Glutamatergic neuron (in vitro differentiated cells): ENCODE data around the gene GLG1. TPM values are rescaled to one million over a fixed set of nuclear protein-coding genes. Genes with fewer than 3 reads are reported as not detected.

ENCODE experiments used
- DNase-seq: peaks from one replicate; pipeline ENCODE4 v3.0.0; 2022
- H3K27ac Mint-ChIP-seq: one replicate; pipeline ENCODE4 v1.8.0; 2020; ENCODE audit warnings: mild to moderate bottlenecking, mixed read lengths, inconsistent platforms; ENCODE audit not compliant: unreplicated experiment
- H3K27me3 Mint-ChIP-seq: one replicate; pipeline ENCODE4 v1.8.0; 2020; ENCODE audit warnings: mild to moderate bottlenecking, moderate library complexity, mixed read lengths, inconsistent platforms; ENCODE audit not compliant: unreplicated experiment
- H3K36me3 Mint-ChIP-seq: one replicate; pipeline ENCODE4 v1.8.0; 2020; ENCODE audit warnings: mild to moderate bottlenecking, mixed read lengths, inconsistent platforms; ENCODE audit not compliant: unreplicated experiment
- H3K4me1 Mint-ChIP-seq: one replicate; pipeline ENCODE4 v1.8.0; 2020; ENCODE audit warnings: mild to moderate bottlenecking, low read depth, mixed read lengths, inconsistent platforms; ENCODE audit not compliant: unreplicated experiment
- H3K4me3 Mint-ChIP-seq: one replicate; pipeline ENCODE4 v1.8.0; 2020; ENCODE audit warnings: mild to moderate bottlenecking, mixed read lengths, inconsistent platforms; ENCODE audit not compliant: unreplicated experiment
- H3K9me3 Mint-ChIP-seq: one replicate; pipeline ENCODE4 v1.8.0; 2020; ENCODE audit warnings: mild to moderate bottlenecking, moderate library complexity, mixed read lengths, inconsistent platforms; ENCODE audit not compliant: unreplicated experiment
- CTCF ChIP-seq: fragments of 200-600 bp; sonication (generic); IDR thresholded peaks from one replicate; pipeline ENCODE4 v1.5.0; 2021; ENCODE audit not compliant: partially characterized antibody, unreplicated experiment
- total RNA-seq: library from RNA; stranded (reverse); fragmentation: NEBNext Ultra II Directional; extraction: Animal tissue kit (Norgen Biotek cat#: 25700); gene quantifications from one replicate; pipeline ENCODE4 v1.2.1, GENCODE V29; 2021; ENCODE audit not compliant: unreplicated experiment

GLG1 gene
- total RNA-seq, 1 donor from 2014 or later, result 143 TPM

- peak overlapping the region; percentile 76 for H3K4me3 Mint-ChIP-seq
- peaks cover 16% of the 10 kb centered on the region for H3K4me1 Mint-ChIP-seq
- H3K36me3 Mint-ChIP-seq, result no peaks in the 10 kb centered on the region
- no peak overlapping the region for H3K27ac Mint-ChIP-seq
- no peaks in the 10 kb centered on the region for H3K9me3 Mint-ChIP-seq
- TF ChIP-seq CTCF, result no peak
- peaks cover 11% of the 10 kb centered on the region for H3K27me3 Mint-ChIP-seq
- DNase-seq, result no peak
Observed at GRCh38 chr16:74603848-74604247, 3.1 kb downstream of the GLG1 start.

GRCh38 chr16:74601126-74601871 lies 5.6 kb downstream of the GLG1 start:
- DNase-seq, result no peak
- H3K4me1 Mint-ChIP-seq, result peaks cover 13% of the 10 kb centered on the region
- no peak overlapping the region for H3K27ac Mint-ChIP-seq
- TF ChIP-seq CTCF, result no peak
- no peaks in the 10 kb centered on the region for H3K9me3 Mint-ChIP-seq
- H3K36me3 Mint-ChIP-seq, result no peaks in the 10 kb centered on the region
- H3K4me3 Mint-ChIP-seq, result no peak overlapping the region
- H3K27me3 Mint-ChIP-seq, result peaks cover 5% of the 10 kb centered on the region

GRCh38 chr16:74596586-74596985 lies 10.3 kb downstream of the GLG1 start:
- Mint-ChIP-seq H3K36me3 (no peaks in the 10 kb centered on the region), H3K4me3 (no peak overlapping the region), H3K4me1 (peaks cover 2% of the 10 kb centered on the region), H3K9me3 (peaks cover 1% of the 10 kb centered on the region), H3K27me3 (no peaks in the 10 kb centered on the region), H3K27ac (no peak overlapping the region)
- no peak for TF ChIP-seq CTCF
- no peak for DNase-seq

- no peak for DNase-seq
- H3K9me3 Mint-ChIP-seq, result peaks cover 3% of the 10 kb centered on the region
- H3K4me3 Mint-ChIP-seq, result no peak overlapping the region
- no peaks in the 10 kb centered on the region for H3K36me3 Mint-ChIP-seq
- H3K4me1 Mint-ChIP-seq, result peaks cover 2% of the 10 kb centered on the region
- TF ChIP-seq CTCF, result no peak
- H3K27ac Mint-ChIP-seq, result peak overlapping the region; percentile 55
- no peaks in the 10 kb centered on the region for H3K27me3 Mint-ChIP-seq
Observed at GRCh38 chr16:74592847-74593246, 14.1 kb downstream of the GLG1 start.

- no peak for TF ChIP-seq CTCF
- Mint-ChIP-seq H3K36me3 (no peaks in the 10 kb centered on the region), H3K27ac (peak overlapping the region; percentile 1), H3K4me3 (no peak overlapping the region), H3K9me3 (peaks cover 3% of the 10 kb centered on the region), H3K4me1 (peaks cover 2% of the 10 kb centered on the region), H3K27me3 (no peaks in the 10 kb centered on the region)
- DNase-seq, result no peak
Observed at GRCh38 chr16:74591876-74592650, 14.9 kb downstream of the GLG1 start.
